ENCODE measurements around the gene MYOT.

Gene MYOT

GRCh38 chr5:137932800-137933199 is 65.1 kb downstream of the MYOT start:
- no peak for TF ChIP-seq CTCF (conservative IDR thresholded peaks at IDR 0.05; ENCODE audit: low read depth, low read length)
- DNase-seq (ENCODE audit: low read depth) = no peak

GRCh38 chr5:137933491-137933911 is 65.8 kb downstream of the MYOT start:
- DNase-seq (ENCODE audit: low read depth) = no peak
- no peak for TF ChIP-seq CTCF (conservative IDR thresholded peaks at IDR 0.05; ENCODE audit: low read depth, low read length)
- no peak overlapping the region for H3K4me3 ChIP-seq (ENCODE audit: low read length)

More at GRCh38 chr5:137932800-137933199, 65.1 kb downstream of the MYOT start:
- no peak overlapping the region for H3K4me3 ChIP-seq (ENCODE audit: low read length)

- no peak overlapping the region for H3K4me3 ChIP-seq (ENCODE audit: low read length)
- TF ChIP-seq CTCF (conservative IDR thresholded peaks at IDR 0.05; ENCODE audit: low read depth, low read length) = no peak
- DNase-seq (ENCODE audit: low read depth) = no peak
Observed at GRCh38 chr5:137935190-137935589, 67.5 kb downstream of the MYOT start.

- no peak for DNase-seq (ENCODE audit: low read depth)
- no peak overlapping the region for H3K4me3 ChIP-seq (ENCODE audit: low read length)
- TF ChIP-seq CTCF (conservative IDR thresholded peaks at IDR 0.05; ENCODE audit: low read depth, low read length) = no peak
Observed at GRCh38 chr5:137935694-137936093, 68.0 kb downstream of the MYOT start.
